CD4-positive, alpha-beta T cell (primary cell): ENCODE measurements around the gene NBPF14. TPM values are rescaled to one million over a fixed set of nuclear protein-coding genes. Genes with fewer than 3 reads are reported as not detected.
A peak's percentile ranks its signal among the peaks of the same experiment; 100 is the strongest.
"Not testable (repeated sequence)": the region's sequence is repeated elsewhere in the genome, so short reads cannot be mapped to it uniquely, and the experiment has no call there.

ENCODE experiments used
- ATAC-seq: fragments of 200-7000 bp; cut with Tn5 transposase; one replicate; pipeline ENCODE4 v1.10.0; 2022; ENCODE audit warnings: mild to moderate bottlenecking; ENCODE audit not compliant: poor library complexity
- CTCF ChIA-PET: fragments of 350-600 bp; sonication (Branson Sonifier 250); formaldehyde crosslinking; loops from one replicate; lab custom pipeline; 2021; ENCODE audit warnings: antibody characterized with exemption, inconsistent platforms; lab: Charles Lee
- POLR2A ChIA-PET: fragments of 350-600 bp; sonication (Branson Sonifier 250); formaldehyde crosslinking; loops from one replicate; lab custom pipeline; 2021; ENCODE audit warnings: antibody characterized with exemption, inconsistent platforms; lab: Charles Lee
- DNase-seq, 14 experiments: peaks; one replicate each; pipeline ENCODE4 v3.0.0-alpha.2; 2013 to 2020; ENCODE audit warnings: mixed read lengths in 2 of 14
- H3K27ac ChIP-seq, 2 donors: one replicate each; pipeline versions ENCODE4 v1.5.1 to v1.7.0; 2013; ENCODE audit warnings: low read length in 2 of 2, low read depth in 1 of 2, mild to moderate bottlenecking in 1 of 2
- H3K27me3 ChIP-seq, 2 experiments: 1 replicate in 1 of 2; 2 replicates in 1 of 2; pipeline versions ENCODE4 v1.6.1 to v1.7.0; 2013; ENCODE audit warnings: low read length in 2 of 2, control low read depth in 1 of 2, mild to moderate bottlenecking in 1 of 2, moderate library complexity in 1 of 2; ENCODE audit not compliant: insufficient read depth in 2 of 2, control insufficient read depth in 1 of 2
- H3K36me3 ChIP-seq: one replicate; pipeline ENCODE4 v1.6.1; 2013; ENCODE audit warnings: low read length, control low read depth; ENCODE audit not compliant: insufficient read depth
- H3K4me1 ChIP-seq: one replicate; pipeline ENCODE4 v1.6.1; 2013; ENCODE audit warnings: low read length, control low read depth; ENCODE audit not compliant: insufficient read depth
- H3K4me3 ChIP-seq: one replicate; pipeline ENCODE4 v1.5.1; 2013; ENCODE audit warnings: mild to moderate bottlenecking, low read length, moderate library complexity
- H3K9me3 ChIP-seq, 2 experiments: 1 replicate in 1 of 2; 2 replicates in 1 of 2; pipeline versions ENCODE4 v1.6.1 to v1.7.0; 2013; ENCODE audit warnings: low read length in 2 of 2, mild to moderate bottlenecking in 2 of 2, control low read depth in 1 of 2, moderate library complexity in 1 of 2; ENCODE audit not compliant: control insufficient read depth in 1 of 2, insufficient read depth in 1 of 2
- H3K27ac Mint-ChIP-seq: one replicate; pipeline ENCODE4 v1.8.0; 2020; ENCODE audit warnings: mixed read lengths
- H3K27me3 Mint-ChIP-seq: one replicate; pipeline ENCODE4 v1.8.0; 2021; ENCODE audit warnings: mixed read lengths
- H3K36me3 Mint-ChIP-seq: one replicate; pipeline ENCODE4 v1.8.0; 2021; ENCODE audit warnings: low read depth, mixed read lengths
- H3K4me1 Mint-ChIP-seq: one replicate; pipeline ENCODE4 v1.8.0; 2021; ENCODE audit warnings: low read depth, mixed read lengths
- H3K4me3 Mint-ChIP-seq: one replicate; pipeline ENCODE4 v1.8.0; 2020; ENCODE audit warnings: mild to moderate bottlenecking, mixed read lengths
- H3K9me3 Mint-ChIP-seq: one replicate; pipeline ENCODE4 v1.8.0; 2020; ENCODE audit warnings: mixed read lengths
- intact Hi-C, 2 experiments: fragments of 100-400 bp; cut with DNase I in 1 of 2; cut with micrococcal nuclease in 1 of 2; formaldehyde crosslinking; loops; one replicate each; pipeline versions ENCODE4 v1.15.1 to v1.9.0; 2023 to 2025; cut with DNase I, micrococcal nuclease
- polyA plus RNA-seq, 2 donors: library from polyadenylated mRNA; unstranded; fragments of 120-200 nt; gene quantifications; one replicate each; pipeline ENCODE4 v1.2.1, GENCODE V29; 2013
- total RNA-seq, 174 experiments: library from RNA in 2 of 174; stranded (reverse) in 2 of 174; gene quantifications; one replicate each; pipeline ENCODE4 v1.2.3 and lab custom pipeline; 2021 to 2026

The NBPF14 gene
- total RNA-seq (10 to 100 TPM; 12.9 to 14.6 TPM), total RNA-seq (lab: John Stamatoyannopoulos, UW) (3.2 to 18.6 (median 11.2) reads per million in 172 experiments)
- 16.2 TPM for polyA plus RNA-seq (2013, experiment 1 of 2)
- 21.9 TPM for polyA plus RNA-seq (2013, experiment 2 of 2)

- POLR2A ChIA-PET = not testable (repeated sequence)
Measured at GRCh38 chr1:148595911-148596310, at the start of gene NBPF14. TSS of gene NBPF14 (minus strand) at chr1:148596011. CDS start at chr1:148595717, 294 bp downstream.

GRCh38 chr1:148625451-148625850 is 29.6 kb upstream of the NBPF14 start:
- H3K4me1 ChIP-seq, H3K36me3 Mint-ChIP-seq, POLR2A ChIA-PET, H3K27me3 Mint-ChIP-seq, H3K4me1 Mint-ChIP-seq, H3K9me3 ChIP-seq, H3K27ac ChIP-seq, DNase-seq, H3K9me3 Mint-ChIP-seq, H3K27me3 ChIP-seq, H3K4me3 Mint-ChIP-seq, H3K36me3 ChIP-seq, H3K27ac Mint-ChIP-seq, H3K4me3 ChIP-seq, CTCF ChIA-PET, ATAC-seq, intact Hi-C loops: not testable (repeated sequence)

More at GRCh38 chr1:148595911-148596310, at the start of gene NBPF14:
- H3K27me3 Mint-ChIP-seq, H3K4me3 ChIP-seq, H3K27me3 ChIP-seq, H3K27ac ChIP-seq, H3K4me1 Mint-ChIP-seq, H3K4me1 ChIP-seq, intact Hi-C loops, H3K4me3 Mint-ChIP-seq, H3K9me3 Mint-ChIP-seq, H3K36me3 Mint-ChIP-seq, DNase-seq, H3K9me3 ChIP-seq, H3K27ac Mint-ChIP-seq, ATAC-seq, H3K36me3 ChIP-seq, CTCF ChIA-PET: not testable (repeated sequence)

- H3K36me3 Mint-ChIP-seq, H3K9me3 Mint-ChIP-seq, H3K27ac ChIP-seq, H3K4me3 Mint-ChIP-seq, H3K4me3 ChIP-seq, H3K4me1 ChIP-seq, POLR2A ChIA-PET, DNase-seq, H3K9me3 ChIP-seq, ATAC-seq, H3K4me1 Mint-ChIP-seq, H3K27ac Mint-ChIP-seq, H3K27me3 ChIP-seq, CTCF ChIA-PET, intact Hi-C loops, H3K36me3 ChIP-seq, H3K27me3 Mint-ChIP-seq: not testable (repeated sequence)
Measured at GRCh38 chr1:148618216-148618615, 22.4 kb upstream of the NBPF14 start.

- H3K36me3 ChIP-seq, H3K9me3 ChIP-seq, ATAC-seq, POLR2A ChIA-PET, H3K4me1 ChIP-seq, H3K27ac ChIP-seq, H3K9me3 Mint-ChIP-seq, H3K27me3 ChIP-seq, H3K36me3 Mint-ChIP-seq, intact Hi-C loops, CTCF ChIA-PET, H3K4me3 Mint-ChIP-seq, H3K27me3 Mint-ChIP-seq, H3K4me3 ChIP-seq, H3K27ac Mint-ChIP-seq, H3K4me1 Mint-ChIP-seq: not testable (repeated sequence)
- DNase-seq = peak in 1 of 14 experiments; percentile 0
Measured at GRCh38 chr1:148605266-148605665, 9.5 kb upstream of the NBPF14 start.

- H3K9me3 ChIP-seq, H3K4me3 Mint-ChIP-seq, H3K36me3 Mint-ChIP-seq, POLR2A ChIA-PET, H3K27me3 ChIP-seq, H3K36me3 ChIP-seq, H3K27ac ChIP-seq, DNase-seq, CTCF ChIA-PET, H3K27ac Mint-ChIP-seq, H3K4me1 ChIP-seq, H3K27me3 Mint-ChIP-seq, H3K4me3 ChIP-seq, ATAC-seq, H3K9me3 Mint-ChIP-seq, H3K4me1 Mint-ChIP-seq, intact Hi-C loops: not testable (repeated sequence)
Measured at GRCh38 chr1:148595360-148595759, 451 bp downstream of the NBPF14 start.

- H3K9me3 Mint-ChIP-seq, H3K27me3 ChIP-seq, H3K36me3 Mint-ChIP-seq, H3K4me3 ChIP-seq, intact Hi-C loops, CTCF ChIA-PET, ATAC-seq, H3K4me1 Mint-ChIP-seq, H3K27ac ChIP-seq, H3K4me1 ChIP-seq, POLR2A ChIA-PET, H3K27ac Mint-ChIP-seq, H3K4me3 Mint-ChIP-seq, H3K36me3 ChIP-seq, H3K9me3 ChIP-seq, DNase-seq, H3K27me3 Mint-ChIP-seq: not testable (repeated sequence)
Measured at GRCh38 chr1:148591098-148591497, 4.7 kb downstream of the NBPF14 start.

GRCh38 chr1:148532158-148532557 is 63.7 kb downstream of the NBPF14 start:
- H3K9me3 ChIP-seq, H3K4me1 Mint-ChIP-seq, H3K36me3 Mint-ChIP-seq, POLR2A ChIA-PET, H3K36me3 ChIP-seq, H3K27me3 Mint-ChIP-seq, CTCF ChIA-PET, H3K9me3 Mint-ChIP-seq, intact Hi-C loops, H3K27ac ChIP-seq, H3K4me3 Mint-ChIP-seq, ATAC-seq, H3K27me3 ChIP-seq, H3K4me1 ChIP-seq, H3K4me3 ChIP-seq, H3K27ac Mint-ChIP-seq: not testable (repeated sequence)
- DNase-seq = peak in 1 of 14 experiments; percentile 7
